GM12891 (cell line): Measurements from ENCODE around the gene CBLN3.

Experiments
- DNase-seq: peaks from one replicate; pipeline ENCODE4 v3.0.0; 2011; ENCODE audit warnings: low spot score; ENCODE audit not compliant: insufficient read length
- FAIRE-seq: peaks from 2 replicates; lab custom pipeline; 2011; peaks lifted over from hg19 to GRCh38; lab: Jason Lieb, UNC
- PAX5 ChIP-seq: IDR thresholded peaks from 2 replicates; pipeline ENCODE4 v1.6.1; 2011; ENCODE audit warnings: low read length, moderate library complexity, mild to moderate bottlenecking; ENCODE audit not compliant: insufficient read depth, severe bottlenecking
- POLR2A ChIP-seq: IDR thresholded peaks from 2 replicates; pipeline ENCODE4 v1.6.1; 2011; ENCODE audit warnings: low read depth, low read length, control low read depth
- POLR2AphosphoS5 ChIP-seq: IDR thresholded peaks from 2 replicates; pipeline ENCODE4 v1.6.1; 2011; ENCODE audit warnings: low read depth, low read length, control low read depth
- POU2F2 ChIP-seq: IDR thresholded peaks from 2 replicates; pipeline ENCODE4 v1.6.1; 2011; ENCODE audit warnings: low read depth, mild to moderate bottlenecking, control low read depth, low read length, moderate library complexity
- SPI1 ChIP-seq: IDR thresholded peaks from 2 replicates; pipeline ENCODE4 v1.6.1; 2011; ENCODE audit warnings: low read depth, low read length, control low read depth
- TAF1 ChIP-seq: IDR thresholded peaks from 2 replicates; pipeline ENCODE4 v1.6.1; 2011; ENCODE audit warnings: low read depth, low read length, control low read depth

The CBLN3 gene

GRCh38 chr14:24439830-24440605 lies 10.6 kb upstream of the CBLN3 start:
- FAIRE-seq (no peak), DNase-seq (no peak)
- TF ChIP-seq POU2F2 (no peak), TAF1 (no peak), POLR2AphosphoS5 (peak; percentile 29; the same call in 1 of the 2 replicates), POLR2A (peak; percentile 60; the same call in 1 of the 2 replicates)

DNA sequence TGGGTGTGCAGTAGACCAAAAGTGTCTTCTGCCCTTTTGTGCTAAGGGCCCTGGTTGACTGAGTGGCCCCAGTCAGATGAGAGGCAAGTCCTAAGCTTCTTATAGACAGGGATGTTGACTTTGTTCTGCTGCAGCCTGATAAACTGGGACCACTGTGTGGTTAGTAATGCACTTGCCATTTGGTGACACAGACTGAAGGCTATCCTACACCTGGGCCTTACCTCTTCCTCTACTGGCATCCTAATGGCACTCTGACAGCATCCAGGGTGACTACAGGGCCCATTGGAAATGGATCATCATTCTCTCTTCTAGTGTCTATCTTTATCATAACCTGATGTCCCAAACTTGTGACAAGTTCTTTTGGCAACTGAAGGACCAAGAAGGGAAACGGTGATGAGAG lies 9.8 kb upstream of the CBLN3 start:
- TF ChIP-seq PAX5 (no peak), POLR2A (no peak), POU2F2 (no peak), POLR2AphosphoS5 (no peak), SPI1 (no peak)
- FAIRE-seq (no peak), DNase-seq (no peak)

DNA sequence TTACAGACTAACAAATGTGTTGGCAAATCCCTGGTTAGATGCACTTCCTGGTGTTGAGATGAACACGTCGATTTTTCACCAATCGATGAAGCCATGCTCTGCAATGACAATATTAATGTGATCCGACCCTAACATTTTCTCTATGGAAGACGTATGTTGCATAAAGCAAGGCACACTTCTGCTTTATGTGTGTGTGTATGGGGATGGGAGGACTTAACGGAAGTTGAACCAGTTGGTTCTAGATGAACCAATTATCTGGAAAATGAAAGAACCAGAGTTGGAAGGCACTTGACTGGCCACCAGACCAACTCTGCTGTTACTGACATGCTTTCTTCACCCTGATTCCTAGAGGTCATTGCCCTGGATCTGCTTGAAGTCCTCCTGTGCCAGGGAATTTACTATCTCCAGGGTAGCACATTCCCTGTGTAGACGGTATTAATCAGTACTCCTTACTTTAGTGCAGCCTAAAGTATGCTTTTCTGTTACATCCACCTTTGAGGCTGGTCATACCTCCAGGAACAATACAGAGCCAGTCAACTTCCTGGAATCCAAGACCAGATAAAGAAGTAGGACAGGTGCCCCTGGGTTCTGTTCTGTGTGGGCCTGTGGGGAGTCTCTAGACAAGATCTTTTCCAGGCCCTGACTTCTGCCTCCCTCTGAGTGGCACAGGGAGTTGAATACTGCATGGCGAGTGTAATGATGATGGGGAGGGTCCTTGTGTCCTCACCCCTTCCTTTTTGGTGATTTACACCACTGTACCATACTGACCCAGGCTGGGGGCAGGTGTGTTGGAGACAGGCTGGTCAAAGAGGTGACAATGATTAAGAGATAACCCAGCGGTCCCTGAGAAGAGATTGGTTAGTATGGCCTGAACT lies 9.0 kb upstream of the CBLN3 start:
- DNase-seq (no peak), FAIRE-seq (no peak)
- peak; percentile 49; the same call in 1 of the 2 replicates for TF ChIP-seq POLR2A
- no peak for TF ChIP-seq PAX5
- no peak for TF ChIP-seq SPI1
- no peak for TF ChIP-seq TAF1

- FAIRE-seq (no peak), DNase-seq (no peak)
- TF ChIP-seq SPI1 (no peak), POLR2AphosphoS5 (peak; percentile 70; the same call in 1 of the 2 replicates), TAF1 (no peak), PAX5 (no peak), POU2F2 (no peak), POLR2A (peak; percentile 53)
Observed at GRCh38 chr14:24437736-24438067, 8.2 kb upstream of the CBLN3 start.

- FAIRE-seq, result no peak
- no peak for TF ChIP-seq SPI1
- TF ChIP-seq TAF1, result no peak
- no peak for TF ChIP-seq POLR2AphosphoS5
- TF ChIP-seq PAX5, result no peak
- TF ChIP-seq POU2F2, result no peak
- no peak for TF ChIP-seq POLR2A
- no peak for DNase-seq
Observed at GRCh38 chr14:24437020-24437735, 7.7 kb upstream of the CBLN3 start.

DNA sequence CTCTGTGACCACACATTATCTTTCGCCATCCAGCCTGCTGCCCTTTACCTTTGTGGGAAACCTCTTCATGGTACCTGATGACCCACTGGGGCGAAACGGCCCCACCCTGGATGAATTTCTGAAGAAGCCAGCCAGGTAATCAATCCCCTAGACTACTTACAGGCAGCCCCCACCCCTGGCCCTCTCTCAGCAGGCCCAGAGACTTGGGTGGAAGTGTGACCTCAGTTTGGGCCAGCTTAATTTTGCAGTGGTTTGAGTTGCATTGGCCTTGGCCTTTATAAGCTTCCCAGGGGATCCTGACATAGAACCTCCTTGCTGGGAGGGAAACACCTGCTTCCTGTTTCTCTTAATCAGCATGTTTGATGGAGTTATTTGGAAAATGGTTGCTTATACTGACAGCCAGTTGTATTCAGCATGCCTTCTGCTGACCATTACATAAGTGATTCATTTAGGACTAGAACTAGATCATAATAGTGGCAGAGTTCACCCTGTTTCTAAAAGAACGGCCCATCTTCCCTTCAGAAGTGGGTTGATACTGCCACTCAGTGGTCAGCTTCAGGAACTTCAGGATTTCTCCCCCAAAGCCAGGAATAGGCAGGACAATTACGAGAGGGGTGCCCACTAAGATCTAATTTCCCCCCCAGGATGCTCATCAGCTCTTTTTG lies 7.0 kb upstream of the CBLN3 start:
- DNase-seq, result no peak
- FAIRE-seq, result peak; percentile 41
- TF ChIP-seq TAF1, result no peak
- no peak for TF ChIP-seq POLR2A
- TF ChIP-seq POU2F2, result no peak
- no peak for TF ChIP-seq SPI1
- no peak for TF ChIP-seq POLR2AphosphoS5
- TF ChIP-seq PAX5, result no peak

GRCh38 chr14:24435998-24436354 lies 6.5 kb upstream of the CBLN3 start:
- TF ChIP-seq TAF1, result no peak
- no peak for TF ChIP-seq POU2F2
- no peak for TF ChIP-seq PAX5
- TF ChIP-seq SPI1, result no peak
- TF ChIP-seq POLR2A, result no peak
- no peak for TF ChIP-seq POLR2AphosphoS5
- DNase-seq (no peak), FAIRE-seq (no peak)

- DNase-seq (no peak), FAIRE-seq (no peak)
- no peak for TF ChIP-seq POU2F2
- TF ChIP-seq PAX5, result no peak
- TF ChIP-seq POLR2AphosphoS5, result 0 out of 2 replicates have a peak, but pooled peaks have one; percentile 43
- TF ChIP-seq POLR2A, result peak; percentile 54; the same call in 1 of the 2 replicates
- TF ChIP-seq SPI1, result no peak
- no peak for TF ChIP-seq TAF1
Observed at GRCh38 chr14:24435192-24435810, 5.8 kb upstream of the CBLN3 start.

GRCh38 chr14:24434676-24435075 lies 5.2 kb upstream of the CBLN3 start:
- DNase-seq (no peak), FAIRE-seq (no peak)
- no peak for TF ChIP-seq POLR2AphosphoS5
